Rectal smooth muscle tissue (tissue), 1 donor: Measurements from ENCODE around the gene TRMT1L.

ENCODE experiments used
- H3K27ac ChIP-seq: one replicate; pipeline ENCODE4 v1.7.0; 2013; ENCODE audit warnings: low read depth, low read length, inconsistent platforms
- H3K27me3 ChIP-seq: one replicate; pipeline ENCODE4 v1.7.0; 2013; ENCODE audit warnings: low read length; ENCODE audit not compliant: control insufficient read depth, insufficient read depth
- H3K36me3 ChIP-seq: one replicate; pipeline ENCODE4 v1.7.0; 2013; ENCODE audit warnings: low read length; ENCODE audit not compliant: control insufficient read depth, insufficient read depth
- H3K4me1 ChIP-seq: one replicate; pipeline ENCODE4 v1.7.0; 2013; ENCODE audit warnings: low read length; ENCODE audit not compliant: control insufficient read depth, insufficient read depth
- H3K4me3 ChIP-seq: one replicate; pipeline ENCODE4 v1.7.0; 2013; ENCODE audit warnings: low read length
- H3K9ac ChIP-seq: one replicate; pipeline ENCODE4 v1.7.0; 2013; ENCODE audit warnings: low read length

The TRMT1L gene

DNA sequence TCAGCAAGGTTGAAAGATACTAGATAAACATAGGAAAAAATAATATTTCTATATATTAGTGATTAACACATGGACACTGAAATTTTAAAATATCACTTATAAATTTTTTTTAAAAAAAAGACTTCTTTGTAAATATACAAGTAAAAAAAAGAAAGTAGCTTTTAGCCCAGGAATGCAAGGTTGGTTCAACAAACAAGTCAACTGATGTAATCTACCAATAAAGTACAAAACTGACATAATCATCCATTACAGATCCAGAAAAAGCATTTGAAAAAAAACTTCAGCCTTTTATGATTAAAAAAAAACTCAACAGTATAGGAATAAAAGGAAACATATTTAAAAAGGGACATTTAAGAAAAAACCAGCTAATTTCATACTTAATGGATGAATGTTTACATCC is 48.4 kb downstream of the TRMT1L start:
- no peaks in the 10 kb centered on the region for H3K27me3 ChIP-seq
- peaks cover 2% of the 10 kb centered on the region for H3K36me3 ChIP-seq
- H3K4me3 ChIP-seq = no peak overlapping the region
- H3K4me1 ChIP-seq = no peaks in the 10 kb centered on the region
- no peak overlapping the region for H3K9ac ChIP-seq
- H3K27ac ChIP-seq = no peak overlapping the region

GRCh38 chr1:185105121-185105520 is 51.6 kb downstream of the TRMT1L start:
- no peaks in the 10 kb centered on the region for H3K4me1 ChIP-seq
- no peak overlapping the region for H3K9ac ChIP-seq
- H3K27ac ChIP-seq = no peak overlapping the region
- H3K36me3 ChIP-seq = peaks cover 5% of the 10 kb centered on the region
- H3K27me3 ChIP-seq = no peaks in the 10 kb centered on the region
- H3K4me3 ChIP-seq = no peak overlapping the region

- Histone ChIP-seq H3K4me3 (no peak overlapping the region), H3K27ac (no peak overlapping the region), H3K27me3 (no peaks in the 10 kb centered on the region), H3K9ac (no peak overlapping the region), H3K36me3 (peaks cover 5% of the 10 kb centered on the region), H3K4me1 (no peaks in the 10 kb centered on the region)
Measured at GRCh38 chr1:185104083-185104482, 52.7 kb downstream of the TRMT1L start.

- H3K27ac ChIP-seq = no peak overlapping the region
- H3K27me3 ChIP-seq = no peaks in the 10 kb centered on the region
- no peaks in the 10 kb centered on the region for H3K4me1 ChIP-seq
- peaks cover 3% of the 10 kb centered on the region for H3K36me3 ChIP-seq
- H3K9ac ChIP-seq = no peak overlapping the region
- no peak overlapping the region for H3K4me3 ChIP-seq
Measured at GRCh38 chr1:185096531-185096930, 60.2 kb downstream of the TRMT1L start.

GRCh38 chr1:185094761-185095160 is 62.0 kb downstream of the TRMT1L start:
- Histone ChIP-seq H3K4me1 (no peaks in the 10 kb centered on the region), H3K4me3 (no peak overlapping the region), H3K9ac (no peak overlapping the region), H3K36me3 (no peaks in the 10 kb centered on the region), H3K27ac (no peak overlapping the region), H3K27me3 (no peaks in the 10 kb centered on the region)

DNA sequence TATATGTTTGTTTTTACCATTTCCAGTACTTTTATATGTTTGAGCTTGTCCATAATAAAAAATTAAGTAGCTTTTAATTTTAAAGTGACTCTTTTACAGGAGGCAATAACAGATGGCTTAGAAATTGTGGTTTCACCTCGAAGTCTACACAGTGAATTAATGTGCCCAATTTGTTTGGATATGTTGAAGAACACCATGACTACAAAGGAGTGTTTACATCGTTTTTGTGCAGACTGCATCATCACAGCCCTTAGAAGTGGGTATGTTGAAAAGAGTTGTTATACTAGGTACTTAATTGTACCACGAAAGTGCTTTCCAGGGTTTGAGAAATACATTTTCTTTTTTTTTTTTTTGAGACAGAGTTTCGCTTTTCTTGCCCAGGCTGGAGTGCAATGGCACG is 65.3 kb downstream of the TRMT1L start:
- peaks cover 2% of the 10 kb centered on the region for H3K36me3 ChIP-seq
- H3K4me3 ChIP-seq = no peak overlapping the region
- H3K9ac ChIP-seq = no peak overlapping the region
- H3K27me3 ChIP-seq = no peaks in the 10 kb centered on the region
- H3K27ac ChIP-seq = no peak overlapping the region
- H3K4me1 ChIP-seq = no peaks in the 10 kb centered on the region

DNA sequence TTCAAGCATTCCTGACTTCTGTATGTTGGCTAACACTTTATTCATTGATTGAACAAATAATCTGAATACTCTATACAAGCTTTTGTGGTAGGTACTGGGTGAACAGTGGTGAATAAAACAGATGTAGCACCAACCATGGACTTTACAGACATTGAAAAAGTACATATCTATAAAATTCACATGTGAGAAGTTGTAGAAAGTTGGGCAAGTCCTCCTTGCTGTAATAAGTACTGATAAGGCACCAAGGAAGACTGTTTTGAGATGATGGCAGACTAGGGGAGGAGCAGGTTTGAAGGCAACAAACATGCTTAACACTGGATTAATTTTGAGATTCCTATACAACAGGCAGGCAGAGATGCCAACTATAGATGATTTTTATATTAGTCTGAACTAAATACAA is 69.0 kb downstream of the TRMT1L start:
- Histone ChIP-seq H3K36me3 (peaks cover 2% of the 10 kb centered on the region), H3K27me3 (no peaks in the 10 kb centered on the region), H3K9ac (no peak overlapping the region), H3K27ac (no peak overlapping the region), H3K4me1 (no peaks in the 10 kb centered on the region), H3K4me3 (no peak overlapping the region)

DNA sequence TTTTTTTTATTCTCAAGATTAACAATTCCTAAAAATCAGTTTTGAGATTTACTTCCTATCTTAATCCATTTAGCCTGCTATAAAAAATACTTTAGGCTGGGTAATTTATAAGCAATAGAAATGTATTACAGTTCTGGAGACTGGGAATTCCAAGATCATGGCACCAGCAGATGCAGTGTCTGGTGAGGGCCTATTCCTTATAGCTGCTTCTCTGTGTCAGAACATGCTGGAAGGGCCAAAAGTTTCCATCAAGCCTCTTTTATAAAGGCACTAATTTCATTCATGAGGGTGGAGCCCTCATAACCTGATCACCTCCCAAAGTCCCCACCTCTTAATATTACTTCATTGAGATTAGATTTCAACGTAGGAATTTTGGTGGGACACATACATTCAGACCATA is 69.7 kb downstream of the TRMT1L start:
- H3K4me3 ChIP-seq = no peak overlapping the region
- no peak overlapping the region for H3K9ac ChIP-seq
- H3K27ac ChIP-seq = no peak overlapping the region
- H3K27me3 ChIP-seq = no peaks in the 10 kb centered on the region
- H3K4me1 ChIP-seq = no peaks in the 10 kb centered on the region
- peaks cover 2% of the 10 kb centered on the region for H3K36me3 ChIP-seq

DNA sequence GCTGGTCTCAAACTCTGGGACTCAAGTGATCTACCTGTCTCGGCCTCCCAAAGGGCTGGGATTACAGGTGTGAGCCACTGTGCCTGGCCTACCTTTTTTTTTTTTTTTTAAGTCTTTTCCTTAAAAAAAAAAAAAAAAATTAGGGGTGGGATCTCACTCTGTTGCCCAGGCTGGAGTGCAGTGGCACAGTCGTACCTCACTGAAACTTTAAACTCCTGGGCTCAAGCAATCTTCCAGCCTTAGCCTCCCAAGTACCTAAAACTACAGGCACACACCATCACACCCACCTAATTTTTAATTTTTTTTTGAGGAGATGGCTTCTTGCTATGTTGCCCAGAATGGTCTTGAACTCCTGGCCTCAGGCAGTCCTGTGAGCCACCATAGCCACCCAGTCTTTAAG is 72.9 kb downstream of the TRMT1L start:
- Histone ChIP-seq H3K27me3 (no peaks in the 10 kb centered on the region), H3K9ac (no peak overlapping the region), H3K4me3 (no peak overlapping the region), H3K36me3 (no peaks in the 10 kb centered on the region), H3K4me1 (no peaks in the 10 kb centered on the region), H3K27ac (no peak overlapping the region)

- no peak overlapping the region for H3K27ac ChIP-seq
- H3K4me3 ChIP-seq = no peak overlapping the region
- H3K4me1 ChIP-seq = no peaks in the 10 kb centered on the region
- H3K27me3 ChIP-seq = no peaks in the 10 kb centered on the region
- H3K9ac ChIP-seq = no peak overlapping the region
- no peaks in the 10 kb centered on the region for H3K36me3 ChIP-seq
Measured at GRCh38 chr1:185080422-185080821, 76.3 kb downstream of the TRMT1L start.

DNA sequence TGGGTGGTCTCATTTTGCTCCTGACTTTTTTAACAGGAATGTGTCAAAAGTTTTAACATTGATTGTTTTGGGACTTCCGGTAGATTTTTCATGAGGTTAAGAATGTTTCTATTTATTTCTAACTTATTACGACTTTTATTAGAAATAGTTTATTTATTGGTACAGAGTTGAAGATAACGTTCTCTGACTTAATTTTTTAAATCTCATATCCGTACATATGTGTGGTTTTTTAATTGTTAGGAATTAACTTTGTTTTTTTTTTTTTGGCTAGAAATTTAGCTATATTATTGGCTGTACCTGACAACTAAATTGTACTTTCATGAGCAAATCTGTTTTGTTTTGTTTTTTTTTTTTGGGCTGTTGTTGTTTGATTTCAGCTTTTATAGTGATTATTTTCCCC is 79.4 kb downstream of the TRMT1L start:
- Histone ChIP-seq H3K27ac (no peak overlapping the region), H3K27me3 (no peaks in the 10 kb centered on the region), H3K9ac (no peak overlapping the region), H3K4me1 (no peaks in the 10 kb centered on the region), H3K4me3 (no peak overlapping the region), H3K36me3 (no peaks in the 10 kb centered on the region)

DNA sequence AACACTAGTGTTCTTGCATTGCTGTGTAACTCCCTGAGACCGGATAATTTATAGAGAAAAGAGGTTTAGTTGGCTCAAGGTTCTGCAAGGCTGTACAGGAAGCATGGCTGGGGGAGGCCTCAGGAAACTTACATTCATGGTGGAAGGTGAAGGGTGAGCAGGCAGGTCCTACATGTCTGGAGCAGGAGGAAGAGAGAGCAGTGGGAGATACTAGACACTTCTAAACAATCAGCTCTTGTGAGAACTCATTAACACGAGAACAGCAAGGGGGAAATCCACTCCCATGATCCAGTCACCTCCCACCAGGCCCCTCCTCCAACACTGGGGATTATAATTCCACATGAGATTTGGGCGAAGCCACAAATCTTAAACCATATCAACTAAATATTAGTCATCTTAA is 81.3 kb downstream of the TRMT1L start:
- H3K36me3 ChIP-seq = no peaks in the 10 kb centered on the region
- H3K9ac ChIP-seq = no peak overlapping the region
- no peak overlapping the region for H3K4me3 ChIP-seq
- H3K27ac ChIP-seq = no peak overlapping the region
- H3K27me3 ChIP-seq = no peaks in the 10 kb centered on the region
- H3K4me1 ChIP-seq = no peaks in the 10 kb centered on the region

GRCh38 chr1:185074307-185074706 is 82.4 kb downstream of the TRMT1L start:
- H3K4me1 ChIP-seq = no peaks in the 10 kb centered on the region
- no peaks in the 10 kb centered on the region for H3K27me3 ChIP-seq
- no peaks in the 10 kb centered on the region for H3K36me3 ChIP-seq
- H3K27ac ChIP-seq = no peak overlapping the region
- no peak overlapping the region for H3K9ac ChIP-seq
- no peak overlapping the region for H3K4me3 ChIP-seq

- Histone ChIP-seq H3K9ac (no peak overlapping the region), H3K4me3 (no peak overlapping the region), H3K27ac (no peak overlapping the region), H3K27me3 (no peaks in the 10 kb centered on the region), H3K36me3 (no peaks in the 10 kb centered on the region), H3K4me1 (no peaks in the 10 kb centered on the region)
Measured at GRCh38 chr1:185073725-185074124, 83.0 kb downstream of the TRMT1L start.
